Testis (tissue), 2 donors: ENCODE data around the gene CDC42BPB.

ENCODE experiments used
- CTCF ChIP-seq, 3 experiments: fragments of 450-650 bp in 2 of 3; fragments of 200-600 bp in 1 of 3; sonication (generic) in 1 of 3; IDR thresholded peaks; one replicate each; pipeline ENCODE4 v1.5.1; 2016 to 2019; ENCODE audit warnings: antibody characterized with exemption in 3 of 3, mild to moderate bottlenecking in 2 of 3, moderate library complexity in 1 of 3
- POLR2A ChIP-seq: fragments of 450-650 bp; IDR thresholded peaks from one replicate; pipeline ENCODE4 v1.6.1; 2017; ENCODE audit warnings: antibody characterized with exemption, mild to moderate bottlenecking, moderate library complexity

GRCh38 chr14:103059556-103059955 lies 2.2 kb upstream of the CDC42BPB start:
- TF ChIP-seq CTCF (IDR thresholded peaks at IDR 0.05): no peak
- TF ChIP-seq POLR2A: no peak
